8988T (cell line): ENCODE data around the gene TOM1.
"Not testable (repeated sequence)": the region's sequence is repeated elsewhere in the genome, so short reads cannot be mapped to it uniquely, and the experiment has no call there.

Experiments
- DNase-seq: peaks from one replicate; pipeline ENCODE4 v3.0.0; 2011

The TOM1 gene

DNA sequence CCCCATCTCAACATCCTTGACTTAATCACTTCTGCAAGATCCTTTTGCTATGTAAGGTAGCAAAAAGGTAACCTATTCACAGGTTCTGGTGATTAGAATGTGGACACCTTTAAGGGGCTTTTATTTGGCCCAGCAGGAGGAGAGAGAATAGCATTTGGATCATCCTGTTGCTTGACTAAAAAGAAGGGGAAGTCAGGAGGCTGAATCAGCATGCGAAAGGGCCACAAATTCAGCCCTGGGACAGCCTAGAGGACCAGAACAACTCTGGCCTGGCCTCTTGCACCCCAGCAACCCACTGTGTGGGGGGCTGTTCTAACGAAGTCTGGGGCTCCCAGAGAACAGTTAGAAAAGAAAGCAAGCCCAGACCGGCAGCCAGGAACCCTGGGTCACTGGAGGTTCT is 78.0 kb downstream of the TOM1 start:
- DNase-seq = no peak

DNA sequence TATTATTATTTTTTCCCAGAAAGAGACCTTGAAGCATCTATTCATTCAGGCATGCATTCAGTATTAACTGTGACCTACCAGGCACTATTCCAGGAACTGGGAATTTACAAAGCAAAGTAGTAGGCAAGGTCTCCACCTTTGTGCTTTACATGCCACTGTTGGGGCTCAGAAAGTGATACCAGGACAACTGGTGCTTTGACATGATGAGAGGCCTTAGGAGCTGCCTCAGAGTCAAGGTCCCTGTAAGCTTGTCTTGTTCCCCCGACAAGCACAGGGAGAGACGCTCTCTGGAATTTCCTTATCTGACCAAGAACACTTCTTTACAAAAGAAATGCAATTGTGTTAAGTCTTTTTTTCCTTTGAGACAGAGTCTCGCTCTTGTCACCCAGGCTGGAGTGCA is 78.9 kb downstream of the TOM1 start:
- no peak for DNase-seq

GRCh38 chr22:35379146-35379993 is 79.7 kb downstream of the TOM1 start:
- DNase-seq = no peak

- DNase-seq = no peak
Measured at GRCh38 chr22:35380013-35380412, 80.3 kb downstream of the TOM1 start.

DNA sequence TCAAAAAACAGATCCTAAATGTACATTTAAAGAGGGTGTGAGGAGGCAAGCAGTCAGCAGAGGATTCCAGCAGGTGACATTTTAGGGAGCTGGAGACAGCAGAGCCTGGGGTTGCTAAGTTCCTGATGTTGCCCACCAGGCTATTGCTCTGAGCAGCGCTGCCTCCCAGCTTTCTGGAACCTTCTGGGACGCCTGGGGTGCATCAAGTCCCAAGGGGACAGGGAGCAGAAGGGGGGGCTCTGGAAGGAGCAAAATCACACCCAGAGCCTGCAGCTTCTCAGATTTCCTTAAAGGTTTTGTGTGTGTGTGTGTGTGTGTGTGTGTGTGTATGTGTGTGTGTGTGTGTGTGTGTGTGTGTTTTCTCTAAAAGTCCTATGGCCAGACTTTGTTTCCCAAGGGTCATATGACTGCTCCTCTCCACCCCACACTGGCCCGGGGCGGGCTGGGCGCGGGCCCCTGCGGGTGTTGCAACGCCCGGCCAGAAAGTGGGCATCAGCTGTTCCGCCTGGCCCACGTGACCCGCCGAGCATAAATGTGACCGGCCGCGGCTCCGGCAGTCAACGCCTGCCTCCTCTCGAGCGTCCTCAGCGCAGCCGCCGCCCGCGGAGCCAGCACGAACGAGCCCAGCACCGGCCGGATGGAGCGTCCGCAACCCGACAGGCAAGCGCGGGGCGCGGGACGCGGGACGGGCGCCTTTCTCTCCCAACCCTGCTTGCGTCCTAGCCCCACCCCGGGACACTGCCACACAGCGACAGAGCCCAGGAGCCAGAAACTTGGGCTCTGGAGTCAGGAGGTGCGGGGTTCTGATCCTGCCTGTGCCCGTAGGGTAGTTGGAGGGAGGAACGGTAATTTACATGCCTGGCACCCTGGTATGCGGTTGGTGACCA is 81.1 kb downstream of the TOM1 start, which contains the start of gene HMOX1:
HMOX1 (plus strand) TSS at position 560 of the 887 bp plus-strand sequence; CDS start at position 638, 78 bp downstream.
- DNase-seq = peak; percentile 68

DNA sequence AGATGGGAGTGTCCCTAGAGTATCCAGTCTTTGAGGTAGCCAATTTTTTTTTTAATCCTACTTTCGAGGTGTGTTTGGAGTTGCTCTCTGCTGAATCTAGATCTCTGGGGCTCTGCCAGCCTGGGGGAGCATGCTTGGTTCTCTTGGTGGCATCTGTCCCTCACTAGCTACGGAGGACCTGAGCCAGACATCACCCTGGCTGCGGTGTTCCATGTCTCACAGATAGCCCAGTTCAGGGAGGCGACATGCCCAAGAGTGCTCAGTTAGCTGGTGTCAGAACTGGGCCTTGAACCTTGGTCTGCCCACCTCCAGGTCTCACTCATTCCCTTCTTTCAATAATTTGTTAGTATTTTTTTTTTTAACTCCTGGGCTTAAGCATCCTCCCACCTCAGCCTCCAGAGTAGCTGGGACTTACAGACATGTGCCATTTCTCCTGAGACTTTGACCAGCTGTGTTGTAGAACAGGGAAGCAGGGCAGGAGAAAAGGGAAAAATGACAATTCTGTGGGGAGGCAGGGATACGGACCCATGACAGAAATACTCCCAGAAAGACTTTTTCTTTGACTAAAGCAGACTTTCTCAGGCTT is 81.8 kb downstream of the TOM1 start:
- no peak for DNase-seq

DNA sequence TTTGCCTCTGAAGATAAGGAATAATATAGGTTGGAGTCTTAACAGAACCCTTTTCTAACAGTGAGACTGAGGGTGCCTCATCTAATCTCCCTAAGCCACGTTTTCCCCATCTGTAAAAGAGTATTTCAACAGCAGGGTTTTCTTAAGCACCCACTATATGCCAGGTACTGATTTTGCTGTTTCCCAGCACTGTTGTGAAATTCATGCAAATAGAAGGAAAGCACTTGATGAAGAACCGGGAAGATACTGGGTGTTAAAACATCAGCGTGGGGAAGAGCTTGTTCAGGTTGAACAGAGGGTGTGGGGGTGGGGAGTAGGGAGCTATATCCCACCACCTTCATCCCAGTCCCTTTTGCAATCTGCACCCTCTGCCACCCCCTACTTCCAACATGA is 84.0 kb downstream of the TOM1 start:
- no peak for DNase-seq

GRCh38 chr22:35384527-35384926 is 84.8 kb downstream of the TOM1 start:
- no peak for DNase-seq

- DNase-seq = no peak
Measured at GRCh38 chr22:35384975-35385588, 85.4 kb downstream of the TOM1 start.

DNA sequence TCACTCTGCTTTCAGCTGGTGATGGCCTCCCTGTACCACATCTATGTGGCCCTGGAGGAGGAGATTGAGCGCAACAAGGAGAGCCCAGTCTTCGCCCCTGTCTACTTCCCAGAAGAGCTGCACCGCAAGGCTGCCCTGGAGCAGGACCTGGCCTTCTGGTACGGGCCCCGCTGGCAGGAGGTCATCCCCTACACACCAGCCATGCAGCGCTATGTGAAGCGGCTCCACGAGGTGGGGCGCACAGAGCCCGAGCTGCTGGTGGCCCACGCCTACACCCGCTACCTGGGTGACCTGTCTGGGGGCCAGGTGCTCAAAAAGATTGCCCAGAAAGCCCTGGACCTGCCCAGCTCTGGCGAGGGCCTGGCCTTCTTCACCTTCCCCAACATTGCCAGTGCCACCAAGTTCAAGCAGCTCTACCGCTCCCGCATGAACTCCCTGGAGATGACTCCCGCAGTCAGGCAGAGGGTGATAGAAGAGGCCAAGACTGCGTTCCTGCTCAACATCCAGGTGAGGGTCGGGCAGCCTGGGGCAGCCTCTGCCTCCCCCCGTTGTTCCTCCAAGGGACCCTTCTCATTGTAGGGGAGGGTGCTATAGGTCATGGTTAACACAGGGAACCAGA is 87.1 kb downstream of the TOM1 start:
- no peak for DNase-seq

DNA sequence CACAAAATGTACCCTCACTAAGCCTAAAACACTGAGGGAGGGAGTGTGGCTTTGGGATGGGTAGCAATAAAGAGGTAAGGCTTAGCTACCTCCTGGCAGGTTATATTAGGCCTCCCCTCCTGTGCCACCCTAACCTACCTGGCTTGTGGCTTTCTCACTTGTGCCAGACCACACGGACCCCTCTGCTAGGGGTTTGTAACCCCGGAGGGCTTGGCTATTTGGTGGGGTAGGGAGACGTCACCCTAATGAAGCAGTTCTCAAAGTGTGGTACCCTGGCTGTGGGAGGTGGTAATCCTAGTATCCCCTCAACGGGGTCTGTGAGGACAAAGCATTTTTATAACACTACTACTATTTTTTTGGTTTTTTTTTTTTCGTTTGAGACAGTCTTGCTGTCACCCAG is 91.2 kb downstream of the TOM1 start:
- DNase-seq = no peak

DNA sequence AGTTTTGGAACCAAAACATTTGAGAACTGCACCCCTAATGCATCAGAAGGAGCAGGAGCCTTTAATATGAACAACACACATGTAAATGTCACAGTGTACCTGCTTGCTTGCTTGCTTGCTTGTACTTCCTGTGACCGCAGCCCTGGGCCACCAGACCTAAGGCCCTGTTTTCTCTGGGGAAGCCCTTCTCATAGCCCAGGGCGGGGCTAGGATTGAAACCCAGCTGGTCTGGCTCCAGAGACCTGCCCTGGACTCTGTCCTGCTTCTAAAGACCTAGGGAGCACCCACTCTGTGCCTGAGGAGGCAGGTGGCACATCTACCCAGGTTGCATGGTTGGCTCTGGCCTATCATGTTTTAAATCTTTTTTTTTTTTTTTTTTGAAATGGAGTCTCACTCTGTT is 92.7 kb downstream of the TOM1 start:
- DNase-seq = no peak

DNA sequence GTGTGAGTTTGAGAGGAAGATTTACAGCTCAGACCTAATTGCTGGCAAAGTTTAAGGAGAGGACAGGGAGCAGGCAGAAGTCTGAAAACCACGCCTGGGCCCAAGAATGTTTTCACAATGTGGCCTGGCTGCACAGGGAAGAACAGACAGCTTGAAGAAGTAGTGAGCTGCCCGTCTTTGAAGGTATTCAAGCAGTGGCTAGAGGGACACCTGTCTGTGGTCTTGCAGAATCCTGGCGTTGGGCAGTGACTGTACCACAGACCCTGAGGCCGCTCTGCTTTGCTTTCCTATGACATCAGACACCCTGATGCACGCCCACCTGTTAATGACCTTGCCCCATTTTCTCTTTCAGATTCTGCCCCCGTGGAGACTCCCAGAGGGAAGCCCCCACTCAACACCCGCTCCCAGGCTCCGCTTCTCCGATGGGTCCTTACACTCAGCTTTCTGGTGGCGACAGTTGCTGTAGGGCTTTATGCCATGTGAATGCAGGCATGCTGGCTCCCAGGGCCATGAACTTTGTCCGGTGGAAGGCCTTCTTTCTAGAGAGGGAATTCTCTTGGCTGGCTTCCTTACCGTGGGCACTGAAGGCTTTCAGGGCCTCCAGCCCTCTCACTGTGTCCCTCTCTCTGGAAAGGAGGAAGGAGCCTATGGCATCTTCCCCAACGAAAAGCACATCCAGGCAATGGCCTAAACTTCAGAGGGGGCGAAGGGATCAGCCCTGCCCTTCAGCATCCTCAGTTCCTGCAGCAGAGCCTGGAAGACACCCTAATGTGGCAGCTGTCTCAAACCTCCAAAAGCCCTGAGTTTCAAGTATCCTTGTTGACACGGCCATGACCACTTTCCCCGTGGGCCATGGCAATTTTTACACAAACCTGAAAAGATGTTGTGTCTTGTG is 93.7 kb downstream of the TOM1 start:
- no peak for DNase-seq

- DNase-seq = no peak
Measured at GRCh38 chr22:35394011-35394312, 94.3 kb downstream of the TOM1 start.

- no peak for DNase-seq
Measured at GRCh38 chr22:35394810-35395563, 95.3 kb downstream of the TOM1 start.

- not testable (repeated sequence) for DNase-seq
Measured at GRCh38 chr22:35396622-35397021, 96.9 kb downstream of the TOM1 start.

GRCh38 chr22:35397095-35397904 is 97.6 kb downstream of the TOM1 start:
- no peak for DNase-seq
